ENCODE measurements around the gene PLEKHH1. TPM values are rescaled to one million over a fixed set of nuclear protein-coding genes. Genes with fewer than 3 reads are reported as not detected.

Gene PLEKHH1
- total and polyA plus RNA-seq, 9 of the 15 experiments (the other 6 are each of a cell fraction or from before 2014, with no cell fraction given): 0.76 to 5.9 (median 2.9) TPM

DNA sequence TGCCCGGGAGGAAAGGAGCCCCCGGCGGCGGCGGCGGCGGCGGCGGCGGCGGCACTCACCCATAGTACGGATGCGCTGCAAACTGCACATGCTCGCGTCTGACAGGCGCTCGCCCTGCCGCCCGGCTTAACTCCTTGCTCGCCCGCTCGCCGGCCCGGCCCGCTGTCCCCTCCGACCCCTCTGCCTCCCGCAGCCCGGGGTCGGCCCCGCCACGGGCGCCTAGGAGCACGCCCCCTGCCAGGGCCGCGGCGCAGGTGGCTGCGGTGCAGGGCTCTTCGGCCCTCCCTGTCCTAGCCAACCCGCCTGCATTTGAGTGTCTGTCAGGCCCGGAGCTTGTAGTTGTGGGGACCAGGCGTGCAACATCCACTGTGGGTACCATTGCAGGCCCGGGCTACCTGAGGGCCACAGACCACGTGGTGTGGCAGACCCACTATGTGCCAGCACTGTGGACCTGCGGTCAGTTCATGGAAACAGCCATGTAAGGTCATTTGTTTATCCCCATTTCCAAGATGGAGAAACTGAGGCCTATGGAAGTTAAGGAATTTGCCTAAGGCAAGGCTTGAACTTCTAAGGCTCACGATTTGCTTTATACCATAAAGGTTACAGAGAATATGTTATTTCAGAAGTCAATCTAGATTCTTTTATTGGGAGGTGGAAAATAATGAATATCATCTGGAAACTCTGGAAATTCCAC lies 17.6 kb upstream of the PLEKHH1 start (continued):
- TF ChIP-seq, protein P1, sequence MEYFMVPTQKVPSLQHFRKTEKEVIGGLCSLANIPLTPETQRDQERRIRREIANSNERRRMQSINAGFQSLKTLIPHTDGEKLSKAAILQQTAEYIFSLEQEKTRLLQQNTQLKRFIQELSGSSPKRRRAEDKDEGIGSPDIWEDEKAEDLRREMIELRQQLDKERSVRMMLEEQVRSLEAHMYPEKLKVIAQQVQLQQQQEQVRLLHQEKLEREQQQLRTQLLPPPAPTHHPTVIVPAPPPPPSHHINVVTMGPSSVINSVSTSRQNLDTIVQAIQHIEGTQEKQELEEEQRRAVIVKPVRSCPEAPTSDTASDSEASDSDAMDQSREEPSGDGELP (CRISPR knock-in tag; IDR thresholded peaks at IDR 0.05; ENCODE audit: borderline replicate concordance): no peak
- TF ChIP-seq BACH1 (tag; IDR thresholded peaks at IDR 0.05) (no peak), BCOR (IDR thresholded peaks at IDR 0.05) (peak; percentile 69), ZNF583 (CRISPR knock-in tag; IDR thresholded peaks at IDR 0.05) (no peak), LEF1 (IDR thresholded peaks at IDR 0.05) (no peak), MCM2 (IDR thresholded peaks at IDR 0.05; ENCODE audit: low read depth) (no peak), PCBP2 (IDR thresholded peaks at IDR 0.05; ENCODE audit: low read depth, low read length, poor library complexity, severe bottlenecking) (no peak), NR4A1 (CRISPR knock-in tag; IDR thresholded peaks at IDR 0.05) (no peak), NR4A1 (tag; IDR thresholded peaks at IDR 0.05) (no peak), TAF15 (IDR thresholded peaks at IDR 0.05; ENCODE audit: low read depth, low read length) (no peak)
- TF ChIP-seq, protein P2, sequence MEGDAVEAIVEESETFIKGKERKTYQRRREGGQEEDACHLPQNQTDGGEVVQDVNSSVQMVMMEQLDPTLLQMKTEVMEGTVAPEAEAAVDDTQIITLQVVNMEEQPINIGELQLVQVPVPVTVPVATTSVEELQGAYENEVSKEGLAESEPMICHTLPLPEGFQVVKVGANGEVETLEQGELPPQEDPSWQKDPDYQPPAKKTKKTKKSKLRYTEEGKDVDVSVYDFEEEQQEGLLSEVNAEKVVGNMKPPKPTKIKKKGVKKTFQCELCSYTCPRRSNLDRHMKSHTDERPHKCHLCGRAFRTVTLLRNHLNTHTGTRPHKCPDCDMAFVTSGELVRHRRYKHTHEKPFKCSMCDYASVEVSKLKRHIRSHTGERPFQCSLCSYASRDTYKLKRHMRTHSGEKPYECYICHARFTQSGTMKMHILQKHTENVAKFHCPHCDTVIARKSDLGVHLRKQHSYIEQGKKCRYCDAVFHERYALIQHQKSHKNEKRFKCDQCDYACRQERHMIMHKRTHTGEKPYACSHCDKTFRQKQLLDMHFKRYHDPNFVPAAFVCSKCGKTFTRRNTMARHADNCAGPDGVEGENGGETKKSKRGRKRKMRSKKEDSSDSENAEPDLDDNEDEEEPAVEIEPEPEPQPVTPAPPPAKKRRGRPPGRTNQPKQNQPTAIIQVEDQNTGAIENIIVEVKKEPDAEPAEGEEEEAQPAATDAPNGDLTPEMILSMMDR (IDR thresholded peaks at IDR 0.05 in 2 of 3, conservative IDR thresholded peaks at IDR 0.05 in 1 of 3; ENCODE audit: insufficient read depth in 2 of 3, low read depth in 1 of 3, low read length in 3 of 3): no peak
- TF ChIP-seq, protein P3, sequence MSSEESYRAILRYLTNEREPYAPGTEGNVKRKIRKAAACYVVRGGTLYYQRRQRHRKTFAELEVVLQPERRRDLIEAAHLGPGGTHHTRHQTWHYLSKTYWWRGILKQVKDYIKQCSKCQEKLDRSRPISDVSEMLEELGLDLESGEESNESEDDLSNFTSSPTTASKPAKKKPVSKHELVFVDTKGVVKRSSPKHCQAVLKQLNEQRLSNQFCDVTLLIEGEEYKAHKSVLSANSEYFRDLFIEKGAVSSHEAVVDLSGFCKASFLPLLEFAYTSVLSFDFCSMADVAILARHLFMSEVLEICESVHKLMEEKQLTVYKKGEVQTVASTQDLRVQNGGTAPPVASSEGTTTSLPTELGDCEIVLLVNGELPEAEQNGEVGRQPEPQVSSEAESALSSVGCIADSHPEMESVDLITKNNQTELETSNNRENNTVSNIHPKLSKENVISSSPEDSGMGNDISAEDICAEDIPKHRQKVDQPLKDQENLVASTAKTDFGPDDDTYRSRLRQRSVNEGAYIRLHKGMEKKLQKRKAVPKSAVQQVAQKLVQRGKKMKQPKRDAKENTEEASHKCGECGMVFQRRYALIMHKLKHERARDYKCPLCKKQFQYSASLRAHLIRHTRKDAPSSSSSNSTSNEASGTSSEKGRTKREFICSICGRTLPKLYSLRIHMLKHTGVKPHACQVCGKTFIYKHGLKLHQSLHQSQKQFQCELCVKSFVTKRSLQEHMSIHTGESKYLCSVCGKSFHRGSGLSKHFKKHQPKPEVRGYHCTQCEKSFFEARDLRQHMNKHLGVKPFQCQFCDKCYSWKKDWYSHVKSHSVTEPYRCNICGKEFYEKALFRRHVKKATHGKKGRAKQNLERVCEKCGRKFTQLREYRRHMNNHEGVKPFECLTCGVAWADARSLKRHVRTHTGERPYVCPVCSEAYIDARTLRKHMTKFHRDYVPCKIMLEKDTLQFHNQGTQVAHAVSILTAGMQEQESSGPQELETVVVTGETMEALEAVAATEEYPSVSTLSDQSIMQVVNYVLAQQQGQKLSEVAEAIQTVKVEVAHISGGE (CRISPR knock-in tag; IDR thresholded peaks at IDR 0.05): peak in 1 of 3 experiments; percentile 13; a peak in 1 of 6 replicates

Data from K562 (cell line).